HL-60 (cell line): ENCODE measurements around the gene TCP1.
"Not testable (repeated sequence)": the region's sequence is repeated elsewhere in the genome, so short reads cannot be mapped to it uniquely, and the experiment has no call there.

Experiments
- CTCF ChIP-seq: IDR thresholded peaks from one replicate; pipeline ENCODE4 v1.5.1; 2011; ENCODE audit warnings: low read length, control low read depth, inconsistent platforms; ENCODE audit not compliant: insufficient read depth
- SPI1 ChIP-seq: IDR thresholded peaks from 2 replicates; pipeline ENCODE4 v1.6.1; 2012; ENCODE audit warnings: low read depth, mild to moderate bottlenecking, borderline replicate concordance

GRCh38 chr6:159794976-159795375 lies 5.6 kb upstream of the TCP1 start:
- not testable (repeated sequence) for TF ChIP-seq SPI1, CTCF
